HepG2 (cell line): ENCODE results near the gene UPB1. TPM values are rescaled to one million over a fixed set of nuclear protein-coding genes. Genes with fewer than 3 reads are reported as not detected.

Experiments used
- ATM ChIP-seq: fragments of 450-650 bp; IDR thresholded peaks from 2 replicates; pipeline ENCODE4 v1.7.1; 2017; ENCODE audit warnings: mild to moderate bottlenecking, borderline replicate concordance
- GATA4 ChIP-seq: sonication (generic); IDR thresholded peaks from 2 replicates; pipeline ENCODE4 v1.6.1; 2016; ENCODE audit warnings: antibody characterized with exemption, low read depth, borderline replicate concordance
- GTF3A ChIP-seq: sonication (generic); formaldehyde crosslinking; conservative IDR thresholded peaks from 2 replicates; pipeline ENCODE4 v1.4.0; 2020; ENCODE audit warnings: mild to moderate bottlenecking, missing genetic modification reagents
- ISX ChIP-seq: sonication (generic); formaldehyde crosslinking; conservative IDR thresholded peaks from 2 replicates; pipeline ENCODE4 v1.5.0; 2020; ENCODE audit warnings: missing genetic modification reagents
- JUNB ChIP-seq: sonication (generic); formaldehyde crosslinking; IDR thresholded peaks from 2 replicates; pipeline ENCODE4 v1.8.0; 2022; ENCODE audit warnings: missing genetic modification reagents, mild to moderate bottlenecking, borderline replicate concordance
- MATR3 ChIP-seq: sonication (generic); formaldehyde crosslinking; IDR thresholded peaks from 2 replicates; pipeline ENCODE4 v1.4.0; 2020; ENCODE audit warnings: missing genetic modification reagents
- MEIS2 ChIP-seq: sonication (generic); formaldehyde crosslinking; IDR thresholded peaks from 2 replicates; pipeline ENCODE4 v1.9.0; 2021; ENCODE audit warnings: mild to moderate bottlenecking, missing genetic modification reagents
- NFE2L1 ChIP-seq: sonication (generic); formaldehyde crosslinking; IDR thresholded peaks from 2 replicates; pipeline ENCODE4 v1.4.0; 2020; ENCODE audit warnings: missing genetic modification reagents, mild to moderate bottlenecking, borderline replicate concordance
- NR1H2 ChIP-seq: sonication (generic); formaldehyde crosslinking; IDR thresholded peaks from 2 replicates; pipeline ENCODE4 v1.8.1; 2022; ENCODE audit warnings: low read depth, missing genetic modification reagents, borderline replicate concordance
- POLR2A ChIP-seq, 2 experiments: IDR thresholded peaks; 2 replicates each; pipeline ENCODE4 v1.6.1; 2011; ENCODE audit warnings: low read depth in 2 of 2, low read length in 2 of 2, mild to moderate bottlenecking in 1 of 2, moderate library complexity in 1 of 2; ENCODE audit not compliant: insufficient read depth in 1 of 2
- RNF2 ChIP-seq: fragments of 450-650 bp; conservative IDR thresholded peaks from 2 replicates; pipeline ENCODE4 v1.6.1; 2016; ENCODE audit warnings: low read depth
- SYNCRIP ChIP-seq: fragments of 200-400 bp; formaldehyde crosslinking; IDR thresholded peaks from 2 replicates; pipeline ENCODE4 v1.6.1; 2018; ENCODE audit warnings: mild to moderate bottlenecking, low read depth, low read length; ENCODE audit not compliant: insufficient read depth
- ZMYM3 ChIP-seq: sonication (generic); formaldehyde crosslinking; IDR thresholded peaks from 2 replicates; pipeline ENCODE4 v1.5.1; 2020; ENCODE audit warnings: mild to moderate bottlenecking, missing genetic modification reagents
- ZNF124 ChIP-seq: sonication (generic); formaldehyde crosslinking; IDR thresholded peaks from 2 replicates; pipeline ENCODE4 v1.4.0; 2020; ENCODE audit warnings: missing genetic modification reagents
- ZNF225 ChIP-seq: sonication (generic); formaldehyde crosslinking; IDR thresholded peaks from 2 replicates; pipeline ENCODE4 v1.4.0; 2020; ENCODE audit warnings: mild to moderate bottlenecking, missing genetic modification reagents
- ZNF367 ChIP-seq: sonication (generic); formaldehyde crosslinking; IDR thresholded peaks from 2 replicates; pipeline ENCODE4 v1.4.0; 2020; ENCODE audit warnings: missing genetic modification reagents, borderline replicate concordance
- ZNF510 ChIP-seq: sonication (generic); formaldehyde crosslinking; IDR thresholded peaks from 2 replicates; pipeline ENCODE4 v1.4.0; 2020; ENCODE audit warnings: low read depth, mild to moderate bottlenecking, missing genetic modification reagents
- ZNF670 ChIP-seq: sonication (generic); formaldehyde crosslinking; IDR thresholded peaks from 2 replicates; pipeline ENCODE4 v1.8.0; 2022; ENCODE audit warnings: mild to moderate bottlenecking, missing genetic modification reagents, borderline replicate concordance
- ZNF788 ChIP-seq: sonication (generic); formaldehyde crosslinking; IDR thresholded peaks from 2 replicates; pipeline ENCODE4 v1.5.0; 2020; ENCODE audit warnings: mild to moderate bottlenecking, missing genetic modification reagents, borderline replicate concordance
- ZSCAN22 ChIP-seq: sonication (generic); formaldehyde crosslinking; IDR thresholded peaks from 2 replicates; pipeline ENCODE4 v1.4.0; 2020; ENCODE audit warnings: mild to moderate bottlenecking, missing genetic modification reagents
- polyA plus RNA-seq, 8 experiments: library from polyadenylated mRNA; depleted of rRNA in 3 of 8; stranded (reverse) in 7 of 8; unstranded in 1 of 8; fragments of >200 nt; fragmentation: Illumina TruSeq in 4 of 8; extraction: Trizol in 4 of 8; gene quantifications; 2 replicates each; pipeline versions ENCODE4 v1.2.1 to v1.2.3, GENCODE V29; 2011 to 2016; ENCODE audit warnings: low read depth in 4 of 8, missing spikeins in 1 of 8, mixed read lengths in 1 of 8; ENCODE audit not compliant: insufficient read depth in 1 of 8
- total RNA-seq, 5 experiments: library from RNA; depleted of rRNA; stranded (reverse); fragments of >200 nt; fragmentation: Illumina TruSeq; extraction: Trizol; gene quantifications; 2 replicates each; pipeline ENCODE4 v1.2.3, GENCODE V29; 2016; ENCODE audit warnings: low read depth in 1 of 5
- TF ChIP-seq, protein P1 (sequence below): sonication (generic); formaldehyde crosslinking; IDR thresholded peaks from 2 replicates; pipeline ENCODE4 v1.4.0; 2020; ENCODE audit warnings: missing genetic modification reagents
- TF ChIP-seq, protein P2 (sequence below): sonication (generic); formaldehyde crosslinking; IDR thresholded peaks from 2 replicates; pipeline ENCODE4 v1.5.1; 2020; ENCODE audit warnings: mild to moderate bottlenecking, missing genetic modification reagents, moderate library complexity
- TF ChIP-seq, protein P3 (sequence below): sonication (generic); formaldehyde crosslinking; IDR thresholded peaks from 2 replicates; pipeline ENCODE4 v1.4.0; 2020; ENCODE audit warnings: missing genetic modification reagents

Gene UPB1
- total and polyA plus RNA-seq, 2 of the 13 experiments (the other 11 are each of a cell fraction or from before 2014, with no cell fraction given): 0.38 to 1.2 TPM

DNA sequence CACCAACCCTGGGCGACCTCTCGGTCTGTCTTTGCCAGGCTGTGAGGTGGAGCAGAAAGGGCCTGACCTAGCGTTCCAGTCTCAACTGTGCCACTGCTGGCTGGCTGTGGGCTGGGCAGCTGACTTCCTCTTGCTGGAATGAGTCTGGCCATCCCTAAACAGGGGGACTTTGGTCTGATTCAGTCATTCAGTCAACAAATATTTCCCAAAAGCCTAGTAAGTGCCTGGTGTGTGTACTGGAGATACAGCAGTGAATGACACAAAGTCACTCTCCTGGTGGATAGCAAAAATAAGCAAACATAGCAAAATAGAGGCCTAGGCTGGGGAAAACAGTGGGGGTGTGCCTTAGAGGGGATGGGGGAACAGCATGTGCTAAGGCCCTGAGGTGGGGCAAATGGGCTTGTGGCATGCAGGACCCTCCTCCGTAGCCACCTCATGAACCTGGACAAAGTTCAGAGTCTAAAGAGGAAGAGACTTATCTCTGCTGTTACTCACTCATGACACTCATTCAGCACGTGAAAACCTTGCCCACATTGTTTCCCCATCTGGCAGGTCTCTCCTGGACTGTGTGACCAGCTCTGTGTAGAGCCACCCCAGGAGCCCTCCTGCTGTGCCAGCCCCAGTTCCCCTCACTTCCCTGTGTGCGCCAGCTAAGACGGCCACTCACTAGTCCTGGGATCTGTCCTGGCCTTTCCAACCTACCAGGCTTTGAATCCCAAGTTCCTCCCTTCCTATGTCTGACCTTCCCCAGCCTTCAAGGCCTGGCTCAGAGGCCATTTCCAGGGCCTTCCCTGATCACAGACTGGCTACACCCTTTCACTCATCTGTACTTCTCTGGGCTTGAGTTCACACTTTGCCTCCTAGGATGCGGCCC is 55.1 kb downstream of the UPB1 start (continued):
- TF ChIP-seq RNF2 (0 out of 2 replicates have a peak, but pooled peaks have one; percentile 53), MATR3 (CRISPR knock-in tag) (no peak), GATA4 (peak; percentile 57), ZNF670 (peak; percentile 68; the same call in 1 of the 2 replicates), ATM (no peak), ZNF225 (CRISPR knock-in tag) (no peak; the same call in 1 of the 2 replicates), GTF3A (CRISPR knock-in tag) (no peak), ZNF788 (CRISPR knock-in tag) (peak; percentile 78), MEIS2 (CRISPR knock-in tag) (peak; percentile 78; the same call in 1 of the 2 replicates), ZMYM3 (peak; percentile 90), ZSCAN22 (CRISPR knock-in tag) (no peak), JUNB (CRISPR knock-in tag) (peak; percentile 80), ZNF124 (CRISPR knock-in tag) (peak; percentile 95), NFE2L1 (no peak), POLR2A (IDR thresholded peaks at IDR 0.05; ENCODE audit: insufficient read depth in 1 of 2, low read depth in 2 of 2, low read length in 2 of 2) (peak; percentile 57 to 79), ZNF367 (CRISPR knock-in tag) (no peak), ISX (CRISPR knock-in tag) (peak; percentile 50; the same call in 1 of the 2 replicates), SYNCRIP (no peak), NR1H2 (CRISPR knock-in tag) (no peak), ZNF510 (CRISPR knock-in tag) (no peak)
- TF ChIP-seq, protein P1, sequence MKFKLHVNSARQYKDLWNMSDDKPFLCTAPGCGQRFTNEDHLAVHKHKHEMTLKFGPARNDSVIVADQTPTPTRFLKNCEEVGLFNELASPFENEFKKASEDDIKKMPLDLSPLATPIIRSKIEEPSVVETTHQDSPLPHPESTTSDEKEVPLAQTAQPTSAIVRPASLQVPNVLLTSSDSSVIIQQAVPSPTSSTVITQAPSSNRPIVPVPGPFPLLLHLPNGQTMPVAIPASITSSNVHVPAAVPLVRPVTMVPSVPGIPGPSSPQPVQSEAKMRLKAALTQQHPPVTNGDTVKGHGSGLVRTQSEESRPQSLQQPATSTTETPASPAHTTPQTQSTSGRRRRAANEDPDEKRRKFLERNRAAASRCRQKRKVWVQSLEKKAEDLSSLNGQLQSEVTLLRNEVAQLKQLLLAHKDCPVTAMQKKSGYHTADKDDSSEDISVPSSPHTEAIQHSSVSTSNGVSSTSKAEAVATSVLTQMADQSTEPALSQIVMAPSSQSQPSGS (CRISPR knock-in tag): peak; percentile 78; the same call in 1 of the 2 replicates
- TF ChIP-seq, protein P2, sequence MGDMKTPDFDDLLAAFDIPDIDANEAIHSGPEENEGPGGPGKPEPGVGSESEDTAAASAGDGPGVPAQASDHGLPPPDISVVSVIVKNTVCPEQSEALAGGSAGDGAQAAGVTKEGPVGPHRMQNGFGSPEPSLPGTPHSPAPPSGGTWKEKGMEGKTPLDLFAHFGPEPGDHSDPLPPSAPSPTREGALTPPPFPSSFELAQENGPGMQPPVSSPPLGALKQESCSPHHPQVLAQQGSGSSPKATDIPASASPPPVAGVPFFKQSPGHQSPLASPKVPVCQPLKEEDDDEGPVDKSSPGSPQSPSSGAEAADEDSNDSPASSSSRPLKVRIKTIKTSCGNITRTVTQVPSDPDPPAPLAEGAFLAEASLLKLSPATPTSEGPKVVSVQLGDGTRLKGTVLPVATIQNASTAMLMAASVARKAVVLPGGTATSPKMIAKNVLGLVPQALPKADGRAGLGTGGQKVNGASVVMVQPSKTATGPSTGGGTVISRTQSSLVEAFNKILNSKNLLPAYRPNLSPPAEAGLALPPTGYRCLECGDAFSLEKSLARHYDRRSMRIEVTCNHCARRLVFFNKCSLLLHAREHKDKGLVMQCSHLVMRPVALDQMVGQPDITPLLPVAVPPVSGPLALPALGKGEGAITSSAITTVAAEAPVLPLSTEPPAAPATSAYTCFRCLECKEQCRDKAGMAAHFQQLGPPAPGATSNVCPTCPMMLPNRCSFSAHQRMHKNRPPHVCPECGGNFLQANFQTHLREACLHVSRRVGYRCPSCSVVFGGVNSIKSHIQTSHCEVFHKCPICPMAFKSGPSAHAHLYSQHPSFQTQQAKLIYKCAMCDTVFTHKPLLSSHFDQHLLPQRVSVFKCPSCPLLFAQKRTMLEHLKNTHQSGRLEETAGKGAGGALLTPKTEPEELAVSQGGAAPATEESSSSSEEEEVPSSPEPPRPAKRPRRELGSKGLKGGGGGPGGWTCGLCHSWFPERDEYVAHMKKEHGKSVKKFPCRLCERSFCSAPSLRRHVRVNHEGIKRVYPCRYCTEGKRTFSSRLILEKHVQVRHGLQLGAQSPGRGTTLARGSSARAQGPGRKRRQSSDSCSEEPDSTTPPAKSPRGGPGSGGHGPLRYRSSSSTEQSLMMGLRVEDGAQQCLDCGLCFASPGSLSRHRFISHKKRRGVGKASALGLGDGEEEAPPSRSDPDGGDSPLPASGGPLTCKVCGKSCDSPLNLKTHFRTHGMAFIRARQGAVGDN (CRISPR knock-in tag): peak; percentile 94
- TF ChIP-seq, protein P3, sequence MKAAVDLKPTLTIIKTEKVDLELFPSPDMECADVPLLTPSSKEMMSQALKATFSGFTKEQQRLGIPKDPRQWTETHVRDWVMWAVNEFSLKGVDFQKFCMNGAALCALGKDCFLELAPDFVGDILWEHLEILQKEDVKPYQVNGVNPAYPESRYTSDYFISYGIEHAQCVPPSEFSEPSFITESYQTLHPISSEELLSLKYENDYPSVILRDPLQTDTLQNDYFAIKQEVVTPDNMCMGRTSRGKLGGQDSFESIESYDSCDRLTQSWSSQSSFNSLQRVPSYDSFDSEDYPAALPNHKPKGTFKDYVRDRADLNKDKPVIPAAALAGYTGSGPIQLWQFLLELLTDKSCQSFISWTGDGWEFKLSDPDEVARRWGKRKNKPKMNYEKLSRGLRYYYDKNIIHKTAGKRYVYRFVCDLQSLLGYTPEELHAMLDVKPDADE (CRISPR knock-in tag): 0 out of 2 replicates have a peak, but pooled peaks have one; percentile 11
